ENCODE measurements around the gene TBC1D3B. TPM values are rescaled to one million over a fixed set of nuclear protein-coding genes. Genes with fewer than 3 reads are reported as not detected.
"Not testable (repeated sequence)": the region's sequence is repeated elsewhere in the genome, so short reads cannot be mapped to it uniquely, and the experiment has no call there.

Gene TBC1D3B
- total RNA-seq, 1 experiment from 2014 or later: 6.3 TPM

DNA sequence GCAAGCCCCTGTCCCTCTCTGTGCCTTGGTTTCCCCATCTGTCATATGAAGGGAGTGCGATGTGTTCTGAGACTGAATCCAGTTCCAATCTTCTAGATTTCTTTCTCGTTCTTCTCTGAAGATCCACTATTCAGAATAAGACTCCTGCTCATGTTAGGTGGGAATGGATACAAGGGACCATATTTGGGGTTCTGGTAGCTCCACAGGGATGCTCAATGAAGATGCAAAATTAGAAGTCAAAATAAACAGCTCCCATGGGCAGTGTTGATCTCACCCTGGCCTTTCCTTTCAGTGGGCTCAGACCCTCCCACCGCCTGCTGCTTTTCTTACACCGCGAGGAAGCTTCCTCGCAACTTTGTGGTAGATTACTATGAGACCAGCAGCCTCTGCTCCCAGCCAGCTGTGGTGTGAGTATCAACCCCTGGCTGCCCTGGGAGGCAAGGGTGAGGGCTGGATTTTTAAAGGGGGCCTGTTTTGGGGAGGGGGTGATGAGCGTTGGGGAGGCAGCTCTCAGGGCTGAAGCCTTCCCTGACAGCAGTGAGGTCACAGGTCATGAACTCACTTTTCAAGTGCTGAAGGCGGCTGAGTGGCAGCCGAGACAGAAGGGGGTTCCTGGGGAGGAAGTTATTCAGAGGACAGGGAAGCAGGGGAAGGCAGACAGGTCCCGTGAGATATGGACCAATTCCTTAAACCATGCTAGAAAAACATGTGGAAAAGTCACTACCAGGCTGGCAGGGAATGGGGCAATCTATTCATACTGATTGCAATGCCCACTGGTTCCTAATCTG lies 35.2 kb upstream of the TBC1D3B start:
- ATAC-seq; H3K27ac Mint-ChIP-seq; DNase-seq (ENCODE audit: low spot score); H3K9me3 Mint-ChIP-seq; POLR2A ChIA-PET; H3K36me3 Mint-ChIP-seq; H3K4me1 Mint-ChIP-seq; H3K27me3 Mint-ChIP-seq (ENCODE audit: low read depth); H3K4me3 Mint-ChIP-seq: not testable (repeated sequence)
- CTCF ChIA-PET: interaction anchor here (2.0 kb wide), 1 partner anchor 16 kb away, joined by 6 read pairs; no protein-coding TSS in a partner anchor

DNA sequence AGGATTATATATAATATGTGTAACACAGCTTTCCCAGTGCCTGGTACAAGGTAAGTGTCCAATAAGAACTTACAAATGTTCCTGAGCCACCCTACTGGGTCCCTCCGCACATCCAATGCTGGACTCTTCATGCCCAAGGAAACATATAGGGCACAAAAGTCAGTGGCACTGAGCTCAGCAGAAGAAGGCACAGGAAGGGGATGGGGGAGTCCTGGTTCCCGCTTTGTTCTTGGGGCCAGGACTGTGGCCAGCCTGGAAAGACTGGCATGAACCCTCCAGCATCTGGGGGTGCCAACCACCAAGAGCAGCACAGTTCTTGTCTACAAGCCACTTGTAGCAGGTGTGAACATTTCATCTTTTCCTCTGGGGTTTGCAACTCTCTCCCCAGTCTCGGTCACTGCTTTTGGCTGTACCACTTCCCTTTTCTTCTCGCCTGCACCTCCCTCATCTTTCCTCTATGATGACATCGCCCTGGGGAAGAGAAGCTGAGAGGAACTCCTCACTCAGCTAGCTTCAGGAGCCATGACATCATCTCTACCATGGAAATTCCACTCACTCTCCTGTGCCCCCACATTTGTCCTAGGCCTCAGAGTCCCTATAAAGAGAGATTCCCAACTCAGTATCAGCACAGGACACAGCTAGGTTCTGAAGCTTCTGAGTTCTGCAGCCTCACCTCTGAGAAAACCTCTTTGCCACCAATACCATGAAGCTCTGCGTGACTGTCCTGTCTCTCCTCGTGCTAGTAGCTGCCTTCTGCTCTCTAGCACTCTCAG lies 34.2 kb upstream of the TBC1D3B start, which contains the start of gene CCL4L2:
Gene CCL4L2 (plus strand): TSS at position 625 of the 773 bp plus-strand sequence.
- H3K27me3 Mint-ChIP-seq (ENCODE audit: low read depth); H3K36me3 Mint-ChIP-seq; H3K4me3 Mint-ChIP-seq; ATAC-seq; POLR2A ChIA-PET; DNase-seq (ENCODE audit: low spot score); H3K4me1 Mint-ChIP-seq; H3K27ac Mint-ChIP-seq; H3K9me3 Mint-ChIP-seq: not testable (repeated sequence)
- CTCF ChIA-PET: interaction anchor here (1.1 to 2.0 kb wide), 2 partner anchors 15 to 138 kb away, joined by 3 to 6 read pairs; no protein-coding TSS in a partner anchor

DNA sequence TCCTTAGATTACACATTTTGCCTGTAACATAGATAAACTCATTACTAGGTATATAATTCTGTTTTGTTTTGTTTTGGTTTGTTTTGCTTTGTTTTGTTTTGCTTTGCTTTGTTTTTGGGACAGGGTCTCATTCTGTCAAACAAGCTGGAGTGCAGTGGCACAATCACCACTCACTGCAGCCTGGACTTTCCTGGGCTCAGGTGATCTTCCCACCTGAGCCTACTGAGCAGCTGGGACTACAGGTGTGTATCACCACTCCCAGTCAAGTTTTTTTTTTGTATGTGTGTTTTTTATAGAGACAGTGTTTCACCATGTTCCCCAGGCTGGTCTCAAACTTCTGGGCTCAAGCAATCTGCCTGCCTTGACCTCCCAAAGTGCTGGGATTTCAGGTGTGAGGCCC lies 33.1 kb upstream of the TBC1D3B start:
- ChIA-PET CTCF (interaction anchor here (1.1 kb wide), 1 partner anchor 137 kb away, joined by 3 read pairs; no protein-coding TSS in a partner anchor), POLR2A (no interaction called here)
- ATAC-seq (no peak), DNase-seq (ENCODE audit: low spot score) (no peak)
- H3K36me3 Mint-ChIP-seq: no peaks in the 10 kb centered on the region
- H3K27me3 Mint-ChIP-seq (ENCODE audit: low read depth): no peaks in the 10 kb centered on the region
- peaks cover 2% of the 10 kb centered on the region; the same call in 1 of the 2 replicates for H3K4me1 Mint-ChIP-seq
- H3K4me3 Mint-ChIP-seq: no peak overlapping the region
- no peaks in the 10 kb centered on the region for H3K9me3 Mint-ChIP-seq
- H3K27ac Mint-ChIP-seq: no peak overlapping the region
- no peak for TF ChIP-seq ZNF512 (CRISPR knock-in tag; IDR thresholded peaks at IDR 0.05; ENCODE audit: borderline replicate concordance)
- TF ChIP-seq, protein P1, sequence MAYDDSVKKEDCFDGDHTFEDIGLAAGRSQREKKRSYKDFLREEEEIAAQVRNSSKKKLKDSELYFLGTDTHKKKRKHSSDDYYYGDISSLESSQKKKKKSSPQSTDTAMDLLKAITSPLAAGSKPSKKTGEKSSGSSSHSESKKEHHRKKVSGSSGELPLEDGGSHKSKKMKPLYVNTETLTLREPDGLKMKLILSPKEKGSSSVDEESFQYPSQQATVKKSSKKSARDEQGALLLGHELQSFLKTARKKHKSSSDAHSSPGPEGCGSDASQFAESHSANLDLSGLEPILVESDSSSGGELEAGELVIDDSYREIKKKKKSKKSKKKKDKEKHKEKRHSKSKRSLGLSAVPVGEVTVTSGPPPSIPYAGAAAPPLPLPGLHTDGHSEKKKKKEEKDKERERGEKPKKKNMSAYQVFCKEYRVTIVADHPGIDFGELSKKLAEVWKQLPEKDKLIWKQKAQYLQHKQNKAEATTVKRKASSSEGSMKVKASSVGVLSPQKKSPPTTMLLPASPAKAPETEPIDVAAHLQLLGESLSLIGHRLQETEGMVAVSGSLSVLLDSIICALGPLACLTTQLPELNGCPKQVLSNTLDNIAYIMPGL (CRISPR knock-in tag; IDR thresholded peaks at IDR 0.05): no peak
- TF ChIP-seq ETV6 (CRISPR knock-in tag; IDR thresholded peaks at IDR 0.05): no peak
- no peak for TF ChIP-seq ZNF416 (CRISPR knock-in tag; IDR thresholded peaks at IDR 0.05)
- TF ChIP-seq IRF2 (CRISPR knock-in tag; IDR thresholded peaks at IDR 0.05; ENCODE audit: borderline replicate concordance, low read depth): no peak
- TF ChIP-seq CREB1 (CRISPR knock-in tag; IDR thresholded peaks at IDR 0.05): no peak
- TF ChIP-seq, protein P2, sequence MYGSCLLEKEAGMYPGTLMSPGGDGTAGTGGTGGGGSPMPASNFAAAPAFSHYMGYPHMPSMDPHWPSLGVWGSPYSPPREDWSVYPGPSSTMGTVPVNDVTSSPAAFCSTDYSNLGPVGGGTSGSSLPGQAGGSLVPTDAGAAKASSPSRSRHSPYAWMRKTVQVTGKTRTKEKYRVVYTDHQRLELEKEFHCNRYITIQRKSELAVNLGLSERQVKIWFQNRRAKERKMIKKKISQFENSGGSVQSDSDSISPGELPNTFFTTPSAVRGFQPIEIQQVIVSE (CRISPR knock-in tag; IDR thresholded peaks at IDR 0.05; ENCODE audit: borderline replicate concordance): no peak
- TF ChIP-seq, protein P3, sequence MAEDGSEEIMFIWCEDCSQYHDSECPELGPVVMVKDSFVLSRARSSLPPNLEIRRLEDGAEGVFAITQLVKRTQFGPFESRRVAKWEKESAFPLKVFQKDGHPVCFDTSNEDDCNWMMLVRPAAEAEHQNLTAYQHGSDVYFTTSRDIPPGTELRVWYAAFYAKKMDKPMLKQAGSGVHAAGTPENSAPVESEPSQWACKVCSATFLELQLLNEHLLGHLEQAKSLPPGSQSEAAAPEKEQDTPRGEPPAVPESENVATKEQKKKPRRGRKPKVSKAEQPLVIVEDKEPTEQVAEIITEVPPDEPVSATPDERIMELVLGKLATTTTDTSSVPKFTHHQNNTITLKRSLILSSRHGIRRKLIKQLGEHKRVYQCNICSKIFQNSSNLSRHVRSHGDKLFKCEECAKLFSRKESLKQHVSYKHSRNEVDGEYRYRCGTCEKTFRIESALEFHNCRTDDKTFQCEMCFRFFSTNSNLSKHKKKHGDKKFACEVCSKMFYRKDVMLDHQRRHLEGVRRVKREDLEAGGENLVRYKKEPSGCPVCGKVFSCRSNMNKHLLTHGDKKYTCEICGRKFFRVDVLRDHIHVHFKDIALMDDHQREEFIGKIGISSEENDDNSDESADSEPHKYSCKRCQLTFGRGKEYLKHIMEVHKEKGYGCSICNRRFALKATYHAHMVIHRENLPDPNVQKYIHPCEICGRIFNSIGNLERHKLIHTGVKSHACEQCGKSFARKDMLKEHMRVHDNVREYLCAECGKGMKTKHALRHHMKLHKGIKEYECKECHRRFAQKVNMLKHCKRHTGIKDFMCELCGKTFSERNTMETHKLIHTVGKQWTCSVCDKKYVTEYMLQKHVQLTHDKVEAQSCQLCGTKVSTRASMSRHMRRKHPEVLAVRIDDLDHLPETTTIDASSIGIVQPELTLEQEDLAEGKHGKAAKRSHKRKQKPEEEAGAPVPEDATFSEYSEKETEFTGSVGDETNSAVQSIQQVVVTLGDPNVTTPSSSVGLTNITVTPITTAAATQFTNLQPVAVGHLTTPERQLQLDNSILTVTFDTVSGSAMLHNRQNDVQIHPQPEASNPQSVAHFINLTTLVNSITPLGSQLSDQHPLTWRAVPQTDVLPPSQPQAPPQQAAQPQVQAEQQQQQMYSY (CRISPR knock-in tag; IDR thresholded peaks at IDR 0.05): no peak
- no peak for TF ChIP-seq ATF3 (CRISPR knock-in tag; conservative IDR thresholded peaks at IDR 0.05)
- no peak for TF ChIP-seq ELF4 (CRISPR knock-in tag; IDR thresholded peaks at IDR 0.05; ENCODE audit: low read depth)
- no peak for TF ChIP-seq NR2C2 (CRISPR knock-in tag; IDR thresholded peaks at IDR 0.05)
- no peak for TF ChIP-seq ZNF396 (CRISPR knock-in tag; IDR thresholded peaks at IDR 0.05; ENCODE audit: borderline replicate concordance)
- TF ChIP-seq TCF7 (CRISPR knock-in tag; IDR thresholded peaks at IDR 0.05; ENCODE audit: low read depth): no peak
- TF ChIP-seq ZNF138 (CRISPR knock-in tag; conservative IDR thresholded peaks at IDR 0.05): no peak
- TF ChIP-seq, protein P4, sequence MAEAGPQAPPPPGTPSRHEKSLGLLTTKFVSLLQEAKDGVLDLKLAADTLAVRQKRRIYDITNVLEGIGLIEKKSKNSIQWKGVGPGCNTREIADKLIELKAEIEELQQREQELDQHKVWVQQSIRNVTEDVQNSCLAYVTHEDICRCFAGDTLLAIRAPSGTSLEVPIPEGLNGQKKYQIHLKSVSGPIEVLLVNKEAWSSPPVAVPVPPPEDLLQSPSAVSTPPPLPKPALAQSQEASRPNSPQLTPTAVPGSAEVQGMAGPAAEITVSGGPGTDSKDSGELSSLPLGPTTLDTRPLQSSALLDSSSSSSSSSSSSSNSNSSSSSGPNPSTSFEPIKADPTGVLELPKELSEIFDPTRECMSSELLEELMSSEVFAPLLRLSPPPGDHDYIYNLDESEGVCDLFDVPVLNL (CRISPR knock-in tag; IDR thresholded peaks at IDR 0.05; ENCODE audit: borderline replicate concordance, low read depth): no peak
- TF ChIP-seq ZNF232 (CRISPR knock-in tag; IDR thresholded peaks at IDR 0.05): no peak
- no peak for TF ChIP-seq PREB (CRISPR knock-in tag; IDR thresholded peaks at IDR 0.05; ENCODE audit: borderline replicate concordance)
- no peak for TF ChIP-seq NFE2L1 (CRISPR knock-in tag; IDR thresholded peaks at IDR 0.05)
- TF ChIP-seq TP53 (CRISPR knock-in tag; IDR thresholded peaks at IDR 0.05): no peak

Data from WTC11 (cell line).